GM21528 (cell line): Measurements from ENCODE around the gene SEMA3G.

ENCODE experiments used
- ATAC-seq: cut with Tn5 transposase; IDR thresholded peaks from one replicate; pipeline ENCODE4 v1.9.1; 2021; ENCODE audit warnings: mild to moderate bottlenecking, moderate library complexity; ENCODE audit not compliant: unreplicated experiment, low FRiP score

Gene SEMA3G

GRCh38 chr3:52444860-52445793 is at the start of gene SEMA3G:
Gene SEMA3G, minus strand, starts transcription at chr3:52445103. Its CDS starts 76 bp downstream, at chr3:52445027.
- ATAC-seq: peak; percentile 67

GRCh38 chr3:52494445-52494844 is 49.5 kb upstream of the SEMA3G start:
- ATAC-seq: no peak

- ATAC-seq: no peak
Measured at GRCh38 chr3:52493232-52494017, 48.5 kb upstream of the SEMA3G start.

- no peak for ATAC-seq
Measured at GRCh38 chr3:52492059-52492458, 47.2 kb upstream of the SEMA3G start.

GRCh38 chr3:52490939-52491526 is 46.1 kb upstream of the SEMA3G start:
- ATAC-seq: no peak

- no peak for ATAC-seq
Measured at GRCh38 chr3:52490035-52490938, 45.4 kb upstream of the SEMA3G start.

GRCh38 chr3:52489453-52489852 is 44.5 kb upstream of the SEMA3G start:
- ATAC-seq: no peak

GRCh38 chr3:52488746-52489145 is 43.8 kb upstream of the SEMA3G start:
- no peak for ATAC-seq

- no peak for ATAC-seq
Measured at GRCh38 chr3:52487788-52488691, 43.1 kb upstream of the SEMA3G start.

- ATAC-seq: no peak
Measured at GRCh38 chr3:52487050-52487787, 42.3 kb upstream of the SEMA3G start.

GRCh38 chr3:52484680-52485461 is 40.0 kb upstream of the SEMA3G start:
- no peak for ATAC-seq

- ATAC-seq: no peak
Measured at GRCh38 chr3:52483577-52484381, 38.9 kb upstream of the SEMA3G start.

GRCh38 chr3:52483081-52483480 is 38.2 kb upstream of the SEMA3G start:
- ATAC-seq: no peak

- ATAC-seq: no peak
Measured at GRCh38 chr3:52481819-52482521, 37.1 kb upstream of the SEMA3G start.

- no peak for ATAC-seq
Measured at GRCh38 chr3:52480768-52481715, 36.1 kb upstream of the SEMA3G start.
